MM.1S (cell line): ENCODE measurements around the gene RUFY2.

ENCODE experiments used
- CTCF ChIP-seq: fragments of 300-600 bp; sonication (generic); IDR thresholded peaks from 2 replicates; pipeline ENCODE4 v1.5.1; 2016; ENCODE audit warnings: antibody characterized with exemption, low read length, mixed read lengths
- EZH2 ChIP-seq: fragments of 300-600 bp; sonication (generic); optimal IDR thresholded peaks from 2 replicates; pipeline ENCODE3; 2017; ENCODE audit warnings: low read depth, mild to moderate bottlenecking, antibody characterized with exemption, low read length, mixed read lengths

- TF ChIP-seq CTCF (no peak), EZH2 (no peak)
Observed at GRCh38 chr10:68302871-68303270, 104.2 kb downstream of the RUFY2 start.
